DMS79 (cell line): Measurements from ENCODE around the gene BCL7B.
"Not testable (repeated sequence)": the region's sequence is repeated elsewhere in the genome, so short reads cannot be mapped to it uniquely, and the experiment has no call there.

Source experiments
- DNase-seq: peaks from one replicate; lab custom pipeline; 2025; lab: John Stamatoyannopoulos, UW

Gene BCL7B

DNA sequence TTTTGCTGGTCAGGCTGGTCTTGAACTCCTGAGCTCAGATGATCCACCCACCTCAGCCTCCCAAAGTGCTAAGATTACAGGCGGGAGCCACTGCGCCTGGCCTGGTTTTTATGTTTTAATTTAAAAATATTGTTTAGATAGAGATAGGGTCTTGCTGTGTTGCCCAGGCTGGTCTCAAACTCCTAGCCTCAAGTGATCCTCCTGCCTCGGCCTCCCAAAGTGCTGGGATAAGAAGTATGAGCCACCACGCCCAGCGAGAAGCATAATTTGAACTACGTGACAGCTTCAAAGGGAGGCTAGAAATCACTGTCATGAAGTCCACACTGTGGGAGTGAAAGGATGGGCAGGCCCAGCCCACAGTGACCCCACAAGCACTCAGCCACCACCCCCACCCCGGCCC is 21.6 kb downstream of the BCL7B start:
- not testable (repeated sequence) for DNase-seq

DNA sequence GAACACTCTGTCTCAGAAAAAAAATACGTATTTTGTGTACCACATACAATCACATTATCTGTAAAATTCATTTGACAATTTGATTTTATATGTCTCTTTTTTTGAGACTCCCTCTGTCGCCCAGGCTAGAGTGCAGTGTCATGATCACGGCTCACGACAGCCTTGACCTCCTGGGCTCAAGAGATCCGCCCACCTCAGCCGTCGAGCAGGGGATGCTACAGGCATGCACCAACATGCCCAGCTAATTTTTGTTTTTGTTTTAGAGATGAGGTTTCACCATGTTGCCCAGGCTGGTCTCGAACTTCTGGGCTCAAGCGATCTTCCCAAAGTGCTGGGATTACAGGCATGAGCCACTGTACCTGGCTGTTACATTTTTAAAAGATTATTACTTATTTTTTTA is 23.7 kb downstream of the BCL7B start:
- no peak for DNase-seq

DNA sequence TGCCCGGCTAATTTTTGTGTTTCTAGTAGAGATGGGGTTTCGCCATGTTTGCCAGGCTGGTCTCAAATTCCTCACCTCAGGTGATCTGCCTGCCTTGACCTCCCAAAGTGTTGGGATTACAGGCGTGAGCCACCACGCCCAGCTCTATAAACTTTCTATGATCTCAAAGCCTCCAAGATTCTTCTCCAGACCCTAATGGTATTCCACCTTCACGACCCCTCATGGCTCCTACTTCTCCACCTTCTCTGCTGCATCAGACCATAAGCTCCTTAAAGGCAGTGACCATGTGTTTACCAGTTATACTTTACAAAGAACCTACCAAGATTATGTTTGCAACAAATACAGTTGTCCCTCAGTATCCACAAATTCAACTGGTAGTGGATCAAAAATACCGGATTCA is 25.3 kb downstream of the BCL7B start:
- no peak for DNase-seq

DNA sequence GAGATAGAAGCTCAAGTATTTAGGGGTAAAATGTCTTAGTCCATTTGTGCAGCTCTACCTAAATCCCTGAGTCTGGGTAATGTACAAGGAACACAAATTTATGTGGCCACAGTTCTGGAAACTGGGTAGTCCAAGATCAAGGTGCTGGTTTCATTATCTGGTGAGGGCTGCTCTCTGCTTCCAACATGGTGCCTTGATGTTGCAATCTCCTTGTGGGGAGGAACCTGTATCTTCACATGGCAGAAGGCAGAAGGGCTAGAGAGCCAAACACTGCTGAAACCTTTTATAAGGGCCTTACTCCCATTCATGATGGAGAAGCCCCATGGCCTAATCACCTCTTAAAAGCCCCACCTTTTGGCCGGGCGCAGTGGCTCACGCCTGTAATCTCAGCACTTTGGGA is 26.7 kb downstream of the BCL7B start:
- DNase-seq, result no peak

DNA sequence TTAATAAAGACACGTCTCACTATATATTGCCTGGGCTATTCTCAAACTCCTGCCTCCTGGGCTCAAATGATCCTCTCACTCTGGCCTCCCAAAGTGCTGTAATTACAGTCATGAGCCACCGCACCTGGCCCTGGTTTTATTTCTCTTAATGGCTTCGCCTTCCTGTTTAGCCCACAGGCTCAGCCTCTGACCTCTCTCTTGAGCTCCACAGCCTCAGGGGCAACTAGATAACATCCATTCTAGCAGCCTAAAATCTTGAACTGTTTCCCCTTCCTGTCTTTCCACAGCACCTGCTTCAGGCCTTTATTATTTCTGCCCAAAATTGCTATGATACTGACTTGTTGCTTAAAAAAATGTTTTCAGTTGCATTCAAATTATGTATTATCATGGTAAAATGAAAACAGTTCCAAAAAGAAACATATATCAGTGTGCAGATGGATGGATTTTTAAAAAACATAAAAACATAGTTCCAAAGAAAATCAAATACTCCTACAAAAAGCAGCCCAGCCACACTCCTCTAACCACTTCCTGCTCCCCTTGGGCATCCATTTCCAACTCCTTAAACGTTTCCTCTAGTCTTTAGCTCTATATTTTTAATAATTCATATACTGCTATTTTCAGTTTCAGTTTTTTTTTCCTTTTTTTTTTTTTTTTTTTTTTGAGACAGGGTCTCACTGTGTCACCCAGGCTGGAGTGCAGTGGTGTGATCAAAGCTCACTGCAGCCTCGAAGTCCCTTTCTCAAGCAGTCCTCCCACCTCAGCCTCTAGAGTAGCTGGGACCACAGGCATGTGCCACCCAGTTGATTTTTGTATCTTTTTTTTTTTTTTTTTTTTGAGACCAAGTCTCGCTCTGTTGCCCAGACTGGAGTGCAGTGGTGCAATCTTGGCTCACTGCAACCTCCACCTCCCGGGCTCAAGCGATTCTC is 30.3 kb downstream of the BCL7B start:
- no peak for DNase-seq

DNA sequence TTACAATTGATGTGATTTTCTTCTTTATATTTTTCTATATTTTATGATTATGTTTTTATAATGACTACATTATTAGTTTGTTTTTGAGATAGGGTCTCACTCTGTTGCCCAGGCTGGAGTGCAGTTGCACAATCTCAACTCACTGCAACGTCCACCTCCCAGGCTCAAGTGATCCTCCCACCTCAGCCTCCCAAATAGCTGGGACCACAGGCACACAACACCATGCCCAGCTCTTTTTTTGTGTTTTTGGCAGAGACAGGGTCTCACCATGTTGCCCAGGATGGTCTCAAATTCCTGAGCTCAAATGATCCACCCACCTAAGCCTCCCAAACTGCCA is 31.4 kb downstream of the BCL7B start:
- DNase-seq, result not testable (repeated sequence)

DNA sequence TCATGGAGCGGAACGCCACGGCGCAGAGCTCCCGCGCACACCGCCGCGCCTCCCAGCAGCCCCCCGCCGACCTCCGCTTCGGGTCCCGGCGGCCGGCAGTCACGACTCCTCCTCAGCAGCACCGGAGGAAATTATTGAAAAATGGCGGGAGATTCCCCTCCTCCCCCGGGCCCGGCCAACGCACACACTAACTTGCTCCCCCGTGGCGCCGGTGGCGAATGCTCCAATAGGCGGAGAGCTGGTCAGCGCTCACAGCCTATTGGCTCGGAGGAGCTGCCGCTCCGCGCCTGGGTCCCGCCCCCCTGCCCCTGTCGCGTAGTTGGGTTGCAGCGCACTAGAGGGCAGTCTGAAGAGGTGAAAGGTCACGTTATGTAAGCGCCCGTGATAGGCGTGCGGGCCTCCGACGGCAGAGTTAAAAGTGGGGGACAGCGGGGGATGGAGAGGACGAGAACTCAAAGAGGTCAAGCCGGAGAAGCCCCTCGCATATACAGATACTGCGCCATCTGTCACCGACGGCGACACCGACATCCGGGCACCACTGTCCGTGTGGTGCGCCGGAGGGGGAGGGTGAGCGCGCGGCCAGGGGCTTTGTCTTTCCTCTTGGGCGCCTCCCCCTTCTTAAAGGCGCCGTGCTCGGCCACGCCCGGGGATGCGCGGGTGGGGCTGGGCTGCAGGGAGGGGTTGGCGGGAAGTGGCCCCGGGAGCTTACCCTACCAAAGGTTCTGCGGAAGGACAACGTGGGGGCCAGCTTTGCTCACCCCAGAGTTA is 35.2 kb downstream of the BCL7B start, which contains the start of gene BAZ1B:
BAZ1B (minus strand) TSS at position 189 of the 768 bp plus-strand sequence. CDS start 360 bp downstream, outside the sequence.
- peak; percentile 96 for DNase-seq

DNA sequence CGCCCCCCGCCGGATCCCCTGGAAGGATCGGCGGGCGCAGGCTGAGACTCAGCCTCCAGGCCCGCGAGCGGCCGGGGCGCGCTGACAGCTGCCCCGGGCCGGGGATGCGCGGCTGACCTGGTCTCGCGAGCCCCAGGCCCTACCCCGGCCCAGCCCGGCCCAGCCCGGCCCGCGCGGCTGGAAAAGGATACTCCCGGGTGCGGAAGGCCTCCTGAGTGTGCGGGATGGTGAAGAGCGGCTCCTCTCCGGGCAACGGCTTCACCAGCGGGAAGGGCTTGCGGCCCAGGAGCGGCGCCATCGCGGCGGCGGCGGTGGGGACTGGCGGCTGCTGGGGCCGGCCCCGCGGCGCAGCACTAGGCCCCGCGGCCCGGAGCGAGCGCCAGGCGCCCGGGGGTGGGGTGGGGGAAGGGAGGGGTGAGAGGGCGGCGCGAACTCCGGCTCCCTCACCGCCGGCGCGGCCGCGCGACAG is 35.8 kb downstream of the BCL7B start:
- DNase-seq, result no peak

DNA sequence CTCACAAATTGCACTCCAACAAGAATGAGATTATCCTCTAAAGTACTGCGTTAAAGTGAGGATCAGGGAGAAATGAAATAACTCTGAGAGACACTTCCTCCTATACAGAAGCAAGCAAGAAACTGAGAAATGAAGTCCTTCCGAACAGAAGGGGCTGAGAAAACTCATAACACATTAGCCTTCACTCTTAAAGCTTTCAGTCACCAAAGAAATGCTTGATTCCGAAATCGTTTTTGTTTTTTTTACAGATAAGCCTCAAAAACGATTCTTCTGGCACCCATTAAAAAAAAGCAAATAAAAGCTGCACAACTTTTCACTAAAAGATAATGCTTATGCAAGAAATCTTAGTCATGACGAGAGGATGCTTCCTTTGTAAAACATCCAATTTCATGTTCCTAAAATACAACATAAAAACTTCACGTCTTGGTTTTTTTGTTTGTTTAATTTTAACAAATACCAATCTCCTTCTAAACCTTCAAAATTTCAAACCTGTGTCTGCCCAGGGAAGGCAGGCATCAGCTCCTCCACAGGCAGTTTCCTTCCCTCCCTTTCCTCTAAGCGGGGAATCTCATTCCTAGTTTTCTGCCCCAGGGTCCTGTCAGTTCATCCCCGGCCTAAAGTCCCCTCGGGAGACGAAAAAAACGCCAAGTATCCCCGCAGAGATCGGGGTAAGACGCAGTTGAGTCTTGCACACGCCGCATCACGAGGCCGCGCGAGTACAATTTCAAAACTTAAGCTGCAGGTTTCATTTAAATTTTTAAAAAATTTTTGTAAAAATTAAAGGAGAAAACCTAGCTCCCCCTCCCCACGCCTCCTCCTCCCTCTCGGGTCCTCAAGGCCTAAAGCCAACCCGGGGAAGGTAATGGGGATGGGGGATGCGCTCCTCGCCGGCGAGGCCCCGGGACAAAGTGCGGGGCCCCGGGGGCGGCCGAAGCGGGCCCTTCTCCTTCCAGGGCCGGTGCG is 36.5 kb downstream of the BCL7B start:
- no peak for DNase-seq

DNA sequence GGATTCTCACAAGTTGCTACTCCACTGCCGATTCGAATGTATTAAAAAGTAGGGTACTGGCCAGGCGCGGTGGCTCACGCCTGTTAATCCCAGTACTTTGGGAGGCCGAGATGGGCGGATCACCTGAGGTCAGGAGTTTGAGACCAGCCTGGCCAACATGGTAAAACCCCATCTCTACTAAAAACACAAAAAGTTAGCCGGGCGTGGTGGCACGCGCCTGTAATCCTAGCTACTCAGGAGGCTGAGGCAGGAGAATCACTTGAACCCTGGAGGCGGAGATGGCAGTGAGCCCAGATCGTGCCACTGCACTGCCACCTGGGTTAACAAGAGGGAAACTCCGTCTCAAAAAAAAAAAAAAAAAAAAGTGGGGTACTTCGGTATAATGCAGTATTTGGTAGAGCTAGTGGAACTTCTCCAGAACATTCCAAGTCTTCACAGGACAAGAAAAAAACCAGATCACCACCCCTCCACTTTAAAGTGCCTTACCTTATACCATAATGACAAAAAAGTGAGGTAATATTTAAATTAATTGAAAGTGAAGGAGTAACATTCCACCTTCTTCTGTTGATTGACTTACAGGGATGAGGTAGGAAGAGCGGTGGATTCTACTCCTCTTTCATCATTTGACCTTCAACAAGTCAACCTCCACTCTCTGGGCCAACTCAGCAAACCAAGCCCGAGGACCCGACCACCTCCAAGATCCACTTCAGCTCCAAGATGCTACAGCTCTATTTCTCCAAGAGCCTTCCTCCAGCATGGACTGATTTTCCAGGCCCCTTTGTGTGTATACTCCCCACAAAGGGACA is 37.4 kb downstream of the BCL7B start:
- no peak for DNase-seq

DNA sequence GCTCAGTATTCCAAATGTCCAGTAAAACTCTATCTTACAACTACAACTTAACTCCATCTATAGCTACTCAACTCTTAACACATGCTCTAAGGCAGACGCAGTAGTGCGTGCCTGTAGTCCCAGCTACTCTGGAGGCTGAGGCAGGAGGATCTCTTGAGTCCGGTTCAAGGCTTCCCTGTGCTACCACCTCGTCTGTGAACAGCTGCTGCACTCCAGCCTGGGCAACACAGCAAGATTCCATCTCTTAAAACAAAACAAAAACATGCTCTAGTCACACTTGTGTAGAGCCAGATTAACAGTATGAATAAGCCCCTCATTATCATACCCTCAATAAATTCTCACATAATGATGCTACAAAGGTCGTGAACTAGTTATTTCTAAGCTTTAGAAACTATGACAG is 39.0 kb downstream of the BCL7B start:
- DNase-seq, result no peak

DNA sequence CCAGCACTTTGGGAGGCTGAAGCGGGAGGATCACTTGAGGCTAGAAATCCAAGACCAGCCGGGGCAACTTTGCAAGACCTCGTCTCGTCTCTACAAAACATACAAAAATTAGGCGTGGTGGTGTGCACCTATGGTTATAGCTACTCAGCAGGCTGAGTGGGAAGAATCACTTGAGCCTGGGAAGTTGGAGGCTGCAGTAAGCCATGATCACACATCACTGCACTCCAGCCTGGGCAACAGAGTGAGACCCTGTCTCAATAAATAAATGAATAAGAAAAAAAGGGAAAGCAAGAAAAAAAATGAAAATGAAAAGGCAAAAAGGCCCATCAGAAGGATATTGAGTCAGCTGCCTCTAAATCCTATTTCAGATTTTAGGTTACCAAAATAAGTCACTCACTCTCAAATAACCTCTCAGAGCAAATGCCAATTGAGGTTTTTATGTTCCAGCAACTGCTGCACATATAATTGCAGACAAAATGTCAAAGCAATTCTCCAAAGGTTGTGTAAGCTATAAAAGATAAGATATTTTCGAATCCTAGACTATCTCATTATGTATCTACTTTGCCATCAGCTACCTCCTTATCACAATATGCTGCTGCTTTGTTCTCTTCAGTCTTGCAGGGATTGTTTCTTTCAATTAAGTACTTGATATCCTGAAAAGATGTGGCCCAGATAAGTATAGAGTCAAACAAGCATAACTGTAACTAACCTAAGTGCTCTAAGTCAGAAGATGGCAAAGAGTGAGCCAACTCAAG is 40.1 kb downstream of the BCL7B start:
- DNase-seq, result peak; percentile 74

DNA sequence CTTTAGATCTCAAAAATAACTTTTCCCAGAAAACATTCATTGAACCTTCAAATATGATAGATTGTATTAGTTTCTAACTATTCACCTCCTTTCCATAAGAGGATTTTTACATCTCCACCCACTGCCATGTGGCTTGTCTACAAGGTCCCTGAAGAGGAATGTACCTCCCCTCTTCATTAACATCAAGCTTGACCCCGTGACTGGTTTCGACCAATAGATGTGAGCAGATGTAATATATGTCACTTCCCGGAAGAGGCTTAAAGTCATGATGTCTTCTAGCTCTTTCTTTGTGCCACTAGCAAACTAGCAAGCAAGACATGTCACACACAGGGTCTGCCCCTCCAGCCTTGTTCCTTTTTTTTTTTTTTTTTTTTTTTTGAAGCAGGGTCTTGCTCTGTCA is 42.3 kb downstream of the BCL7B start:
- DNase-seq, result no peak

DNA sequence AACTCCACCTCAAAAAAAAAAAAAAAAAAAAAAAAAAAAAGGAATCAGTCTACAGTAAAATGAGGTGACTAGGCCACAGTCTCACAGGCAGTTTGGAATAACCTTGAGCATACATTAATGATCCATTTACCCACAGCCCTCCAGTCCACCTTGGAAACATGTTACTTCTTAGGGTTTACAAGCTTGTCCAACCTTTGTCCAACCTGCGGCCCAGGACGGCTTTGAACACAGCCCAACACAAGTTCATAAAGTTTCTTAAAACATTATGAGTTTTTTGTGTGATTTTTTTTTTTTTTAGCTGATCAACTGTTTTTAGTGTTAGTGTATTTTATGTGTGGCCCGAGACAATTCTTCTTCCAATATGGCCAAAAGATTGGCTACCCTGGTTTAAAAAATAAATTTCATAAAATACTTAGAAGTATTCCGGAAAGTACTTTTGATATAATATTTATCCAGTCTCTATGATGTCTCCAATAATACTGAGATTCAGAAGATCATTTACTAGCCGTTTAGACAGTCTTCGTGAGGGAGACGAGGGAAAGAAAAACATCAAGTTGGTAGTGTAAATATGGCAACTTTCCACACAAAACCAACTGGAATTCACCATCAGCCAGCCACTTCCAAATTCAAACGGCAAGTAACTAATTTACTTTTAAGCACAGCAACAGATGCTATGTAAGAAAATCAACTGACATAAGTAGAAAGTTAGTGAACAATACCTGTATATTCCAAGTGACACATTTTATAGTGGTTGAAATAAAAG is 45.3 kb downstream of the BCL7B start:
- DNase-seq, result no peak

DNA sequence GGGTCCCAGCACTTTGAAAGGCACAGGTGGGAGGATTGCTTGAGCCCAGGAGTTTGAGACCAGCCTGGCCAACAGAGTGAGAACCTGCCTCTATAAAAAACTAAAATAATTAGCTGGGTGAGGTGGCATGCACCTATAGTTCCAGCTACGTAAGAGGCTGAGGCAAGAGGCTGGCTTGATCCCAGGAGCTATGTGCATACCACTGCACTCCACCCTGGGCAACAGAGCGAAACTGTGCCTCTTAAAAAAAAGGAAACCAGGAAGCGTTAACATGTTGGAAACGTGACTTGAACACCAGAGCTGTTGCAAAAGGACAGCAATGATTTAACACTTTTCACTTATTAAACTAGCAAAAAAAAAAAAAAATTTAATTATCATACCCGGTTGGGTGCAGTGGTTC is 48.0 kb downstream of the BCL7B start:
- DNase-seq, result no peak

DNA sequence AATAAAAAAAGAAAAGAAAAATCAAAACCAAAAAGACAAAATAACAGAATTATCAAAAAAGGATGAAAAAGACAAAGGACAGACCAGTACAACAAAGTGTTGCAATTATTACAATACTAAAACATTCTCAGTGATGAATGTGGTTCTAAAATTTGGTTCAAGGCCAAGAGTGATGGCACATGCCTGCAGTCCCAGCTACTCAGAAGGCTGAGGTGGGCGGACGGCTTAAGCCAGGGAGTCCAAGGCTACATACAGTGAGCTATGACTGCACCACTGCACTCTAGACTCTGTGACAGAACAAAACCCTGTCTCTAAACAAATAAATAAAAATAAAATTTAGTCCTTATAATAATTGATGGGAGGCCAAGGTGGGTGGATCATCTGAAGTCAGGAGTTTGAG is 49.9 kb downstream of the BCL7B start:
- no peak for DNase-seq

DNA sequence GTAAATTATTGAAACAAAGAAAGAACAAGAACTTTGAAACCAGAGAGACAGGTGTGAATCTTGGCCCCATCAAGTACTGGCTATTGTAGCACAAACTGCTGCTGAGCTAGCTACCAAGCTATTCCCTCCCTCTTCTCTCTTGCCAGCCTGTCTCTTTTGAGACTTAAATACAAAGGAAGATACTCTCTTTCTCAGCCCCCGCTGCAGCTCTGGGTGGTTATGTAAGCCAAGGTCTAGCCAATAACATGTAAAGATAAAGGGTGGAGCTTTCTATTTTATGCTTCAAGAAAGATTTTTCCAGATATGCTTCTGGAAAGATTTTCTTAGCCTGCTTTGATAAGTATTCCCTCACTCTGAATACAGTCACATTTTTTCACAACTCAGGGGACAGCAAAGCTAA is 52.6 kb downstream of the BCL7B start:
- no peak for DNase-seq

DNA sequence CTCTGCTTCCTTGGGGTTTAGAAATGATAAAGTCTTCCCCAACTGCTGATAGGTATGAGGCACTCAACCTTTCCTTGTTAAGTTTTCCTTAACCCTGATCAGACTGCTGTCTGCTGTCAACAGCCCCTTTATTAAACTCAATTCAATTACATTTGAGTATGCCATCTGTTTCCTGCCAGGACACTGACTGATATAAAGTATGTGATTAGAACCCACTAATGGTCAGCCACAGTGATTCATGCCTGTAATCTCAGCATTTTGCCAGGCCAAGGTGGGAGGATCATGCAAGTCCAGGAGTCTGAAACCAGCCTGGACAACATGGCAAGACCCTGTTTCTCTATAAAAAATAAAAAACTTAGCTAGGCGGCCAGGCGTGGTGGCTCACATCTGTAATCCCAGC is 53.5 kb downstream of the BCL7B start:
- DNase-seq, result no peak

DNA sequence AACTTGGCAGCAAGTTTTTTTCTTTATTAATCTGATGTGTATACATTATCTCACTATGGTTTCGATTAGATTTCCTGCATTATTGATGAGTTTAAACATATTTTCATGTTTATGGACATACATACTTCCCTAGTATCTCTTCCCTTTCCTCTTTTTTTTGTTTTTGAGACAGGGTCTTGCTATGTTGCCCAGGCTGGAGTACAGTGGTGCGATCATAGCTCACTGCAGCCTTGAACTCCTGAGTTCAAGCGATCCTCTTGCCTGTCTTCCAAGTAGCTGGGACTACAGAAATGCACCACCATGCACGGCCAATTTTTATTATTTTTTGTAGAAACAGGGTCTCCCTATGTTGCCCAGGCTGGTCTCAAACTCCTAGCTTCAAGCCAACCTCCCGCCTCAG is 54.3 kb downstream of the BCL7B start:
- no peak for DNase-seq

DNA sequence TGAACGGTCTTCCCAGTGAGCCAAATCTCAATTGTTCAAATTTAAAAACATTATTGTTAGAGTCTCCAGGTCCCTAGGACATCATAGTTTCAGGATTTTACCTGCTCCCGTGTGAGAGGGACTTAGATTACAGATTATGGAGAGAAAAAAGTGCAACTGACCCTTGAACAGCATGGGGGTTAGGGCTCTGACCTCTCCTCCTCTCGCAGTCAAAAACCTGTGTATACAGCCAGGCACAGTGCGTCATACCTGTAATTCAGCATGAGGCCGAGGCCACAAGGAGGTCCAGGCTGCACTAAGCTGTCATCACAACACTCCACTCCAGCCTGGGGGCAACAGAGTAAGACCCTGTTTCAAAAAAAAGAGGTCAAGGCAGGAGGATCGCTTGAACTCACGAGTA is 60.9 kb downstream of the BCL7B start:
- DNase-seq, result no peak
